Upper lobe of right lung (tissue), 1 donor: ENCODE results near the gene MKRN3. TPM values are rescaled to one million over a fixed set of nuclear protein-coding genes. Genes with fewer than 3 reads are reported as not detected.
A peak's percentile ranks its signal among the peaks of the same experiment; 100 is the strongest.

Experiments used
- ATAC-seq: fragments of 200-7000 bp; cut with Tn5 transposase; one replicate; pipeline ENCODE4 v1.9.1; 2020; ENCODE audit warnings: mild to moderate bottlenecking, moderate library complexity
- DNase-seq: peaks from one replicate; pipeline ENCODE4 v3.0.0-alpha.2; 2020
- H3K27ac ChIP-seq: fragments of 200-600 bp; one replicate; pipeline ENCODE4 v1.8.0; 2022
- H3K27me3 ChIP-seq: fragments of 200-600 bp; one replicate; pipeline ENCODE4 v1.8.0; 2022; ENCODE audit warnings: mild to moderate bottlenecking
- H3K36me3 ChIP-seq: fragments of 200-600 bp; one replicate; pipeline ENCODE4 v1.8.0; 2022
- H3K4me1 ChIP-seq: fragments of 200-600 bp; one replicate; pipeline ENCODE4 v1.8.0; 2022
- H3K4me3 ChIP-seq: fragments of 200-600 bp; one replicate; pipeline ENCODE4 v1.8.0; 2022; ENCODE audit warnings: mild to moderate bottlenecking
- H3K9me3 ChIP-seq: fragments of 200-600 bp; one replicate; pipeline ENCODE4 v1.8.0; 2022
- CTCF ChIP-seq: fragments of 200-600 bp; IDR thresholded peaks from one replicate; pipeline ENCODE4 v1.8.0; 2022; ENCODE audit warnings: antibody characterized with exemption
- intact Hi-C: fragments of 100-400 bp; cut with DNase I; formaldehyde crosslinking; loops from one replicate; pipeline ENCODE4 v1.11.0; 2022
- long read RNA-seq: library from polyadenylated mRNA; unstranded; transcript quantifications from one replicate; pipeline ENCODE4 v2.0.0, GENCODE V29; 2021
- total RNA-seq: library from RNA; stranded (reverse); fragmentation: NEBNext Ultra II Directional; extraction: Animal tissue kit (Norgen Biotek cat#: 25700); gene quantifications from one replicate; pipeline ENCODE4 v1.2.1, GENCODE V29; 2021
- donor health status: DM: no; HTN: yes; CAD: no; lungs with severe emphysema.

Gene MKRN3
- 2.5 TPM for total RNA-seq
- long read RNA-seq, partial matches to known transcripts = 0 of 5 reads
- long read RNA-seq, other reads (novel, unspliced or antisense) = 2 of 5 reads

- no peaks in the 10 kb centered on the region for H3K36me3 ChIP-seq
- peaks cover 6% of the 10 kb centered on the region for H3K27me3 ChIP-seq
- no peak for TF ChIP-seq CTCF
- H3K27ac ChIP-seq = peak within 1 kb of the TSS; percentile 9
- peak within 1 kb of the TSS; percentile 37 for H3K4me3 ChIP-seq
- peak; percentile 94 for ATAC-seq
- no peaks in the 10 kb centered on the region for H3K4me1 ChIP-seq
- no peaks in the 10 kb centered on the region for H3K9me3 ChIP-seq
- DNase-seq = peak; percentile 69
- intact Hi-C loops = no loop called here
These were observed at the start of gene MKRN3 for GRCh38 chr15:23565395-23566070. Gene MKRN3 (plus strand): TSS chr15:23565674. CDS start chr15:23565783, 109 bp downstream.

GRCh38 chr15:23516866-23517265 is 48.6 kb upstream of the MKRN3 start:
- intact Hi-C loops = no loop called here
- no peak for DNase-seq
- no peaks in the 10 kb centered on the region for H3K36me3 ChIP-seq

GRCh38 chr15:23518104-23518503 is 47.4 kb upstream of the MKRN3 start:
- TF ChIP-seq CTCF = no peak
- no peaks in the 10 kb centered on the region for H3K27me3 ChIP-seq
- DNase-seq (no peak), ATAC-seq (no peak)
- H3K4me1 ChIP-seq = no peaks in the 10 kb centered on the region
- no peak overlapping the region for H3K27ac ChIP-seq
- H3K4me3 ChIP-seq = no peak overlapping the region
- H3K36me3 ChIP-seq = no peaks in the 10 kb centered on the region
- no peaks in the 10 kb centered on the region for H3K9me3 ChIP-seq
- intact Hi-C loops = no loop called here

More at GRCh38 chr15:23516866-23517265, 48.6 kb upstream of the MKRN3 start:
- no peak for ATAC-seq
- no peaks in the 10 kb centered on the region for H3K27me3 ChIP-seq
- H3K4me3 ChIP-seq = no peak overlapping the region
- no peaks in the 10 kb centered on the region for H3K4me1 ChIP-seq
- no peak overlapping the region for H3K27ac ChIP-seq
- TF ChIP-seq CTCF = no peak
- no peaks in the 10 kb centered on the region for H3K9me3 ChIP-seq

- intact Hi-C loops = no loop called here
- Histone ChIP-seq H3K4me1 (no peaks in the 10 kb centered on the region), H3K4me3 (no peak overlapping the region), H3K27ac (no peak overlapping the region), H3K27me3 (no peaks in the 10 kb centered on the region), H3K9me3 (no peaks in the 10 kb centered on the region), H3K36me3 (no peaks in the 10 kb centered on the region)
- no peak for TF ChIP-seq CTCF
- DNase-seq (no peak), ATAC-seq (no peak)
These were observed 40.7 kb upstream of the MKRN3 start for GRCh38 chr15:23524816-23525215.

- no peak for TF ChIP-seq CTCF
- Histone ChIP-seq H3K27me3 (no peaks in the 10 kb centered on the region), H3K4me1 (no peaks in the 10 kb centered on the region), H3K4me3 (no peak overlapping the region), H3K9me3 (no peaks in the 10 kb centered on the region), H3K36me3 (no peaks in the 10 kb centered on the region), H3K27ac (no peak overlapping the region)
- no peak for DNase-seq
- ATAC-seq = no peak
- intact Hi-C loops = no loop called here
These were observed 35.6 kb upstream of the MKRN3 start for GRCh38 chr15:23529891-23530290.
